Measurements from ENCODE around the gene LRGUK. TPM values are rescaled to one million over a fixed set of nuclear protein-coding genes. Genes with fewer than 3 reads are reported as not detected.

Gene LRGUK
- total and polyA plus RNA-seq, 2 donors (not counting 3 experiments of a cell fraction or from before 2014, with no cell fraction given), result 0.10 to 0.11 TPM

- Histone ChIP-seq H2AFZ (ENCODE audit: low read depth, low read length) (no peak overlapping the region), H3K4me2 (ENCODE audit: insufficient read depth, low read length) (no peak overlapping the region), H3K9me3 (replicated peaks; ENCODE audit: control insufficient read depth, insufficient read depth, low read length) (no peaks in the 10 kb centered on the region), H4K20me1 (replicated peaks; ENCODE audit: control insufficient read depth, extremely low read depth, insufficient read depth, low read length) (no peaks in the 10 kb centered on the region), H3K27me3 (ENCODE audit: control insufficient read depth in 2 of 2, insufficient read depth in 2 of 2, low read length in 2 of 2) (peaks cover 3 to 4% of the 10 kb centered on the region in 2 experiments), H3K79me2 (ENCODE audit: control insufficient read depth, insufficient read depth, low read length) (no peaks in the 10 kb centered on the region), H3K4me1 (ENCODE audit: control insufficient read depth, extremely low read depth, insufficient read depth, low read length) (no peaks in the 10 kb centered on the region), H3K4me3 (replicated peaks in 1 of 3; ENCODE audit: insufficient read depth in 1 of 3, low read depth in 1 of 3, low read length in 3 of 3) (no peak overlapping the region), H3K36me3 (ENCODE audit: control insufficient read depth in 2 of 2, extremely low read depth in 1 of 2, insufficient read depth in 2 of 2, low read length in 2 of 2) (no peaks in the 10 kb centered on the region), H3K9ac (replicated peaks; ENCODE audit: extremely low read depth, insufficient read depth, low read length) (no peak overlapping the region), H3K27ac (ENCODE audit: insufficient read depth, low read depth, low read length) (no peak overlapping the region), H3K9me1 (replicated peaks; ENCODE audit: control insufficient read depth, extremely low read depth, insufficient read depth, low read length) (no peaks in the 10 kb centered on the region)
- no peak for DNase-seq (ENCODE audit: low read depth, low spot score)
- TF ChIP-seq MYC (IDR thresholded peaks at IDR 0.05; ENCODE audit: low read depth, low read length), result no peak
- TF ChIP-seq FOS (IDR thresholded peaks at IDR 0.05; ENCODE audit: borderline replicate concordance, insufficient read depth, low read length), result no peak
- no peak for TF ChIP-seq POLR2A (IDR thresholded peaks at IDR 0.05; ENCODE audit: low read depth, low read length)
- TF ChIP-seq CTCF (IDR thresholded peaks at IDR 0.05; ENCODE audit: extremely low read depth in 1 of 2, insufficient read depth in 1 of 2, low read depth in 1 of 2, low read length in 2 of 2), result no peak
- no peak for TF ChIP-seq GATA2 (IDR thresholded peaks at IDR 0.05; ENCODE audit: insufficient read depth, insufficient read length, low read depth, low read length)
- no peak for TF ChIP-seq EZH2 (IDR thresholded peaks at IDR 0.05; ENCODE audit: borderline replicate concordance, low read depth, low read length, severe bottlenecking)
- no peak for TF ChIP-seq JUN (IDR thresholded peaks at IDR 0.05; ENCODE audit: borderline replicate concordance, insufficient read depth, insufficient read length, low read depth)
- no peak for TF ChIP-seq POLR2AphosphoS5 (IDR thresholded peaks at IDR 0.05; ENCODE audit: insufficient read depth, low read depth, low read length)
- CTCF ChIA-PET, result no interaction called here
- BruUV-seq (replicated peaks), result no TSS peak
- dilution Hi-C loops (cut with MboI; ENCODE audit: extremely low pct_ligation_motif_present, low sequenced_read_pairs) (no loop called here), intact Hi-C loops (cut with micrococcal nuclease) (no loop called here)
- POLR2A ChIA-PET, result no interaction called here
- no peak for FAIRE-seq
Measured at GRCh38 chr7:134203186-134203889, 76.2 kb downstream of the LRGUK start.
